Activated CD4-positive, alpha-beta T cell treated with anti-CD3 and anti-CD28 coated beads for 36 hours (primary cell): Measurements from ENCODE around the gene UCKL1. TPM values are rescaled to one million over a fixed set of nuclear protein-coding genes. Genes with fewer than 3 reads are reported as not detected.

Experiments
- ATAC-seq: fragments of 200-7000 bp; cut with Tn5 transposase; one replicate; pipeline ENCODE4 v1.10.0; 2021; ENCODE audit warnings: mild to moderate bottlenecking, moderate library complexity
- CTCF ChIA-PET: fragments of 350-600 bp; sonication (Branson Sonifier 250); formaldehyde crosslinking; loops from one replicate; lab custom pipeline; 2021; ENCODE audit warnings: antibody characterized with exemption; lab: Charles Lee
- POLR2A ChIA-PET: fragments of 350-600 bp; sonication (Branson Sonifier 250); formaldehyde crosslinking; loops from one replicate; lab custom pipeline; 2021; ENCODE audit warnings: antibody characterized with exemption, inconsistent platforms; lab: Charles Lee
- DNase-seq: peaks from one replicate; pipeline ENCODE4 v3.0.0-alpha.2; 2020
- H3K27ac Mint-ChIP-seq: one replicate; pipeline ENCODE4 v1.8.0; 2021; ENCODE audit warnings: mixed read lengths
- H3K27me3 Mint-ChIP-seq: one replicate; pipeline ENCODE4 v1.8.0; 2021; ENCODE audit warnings: mixed read lengths
- H3K36me3 Mint-ChIP-seq: one replicate; pipeline ENCODE4 v1.8.0; 2021; ENCODE audit warnings: low read depth, mixed read lengths
- H3K4me1 Mint-ChIP-seq: one replicate; pipeline ENCODE4 v1.8.0; 2021; ENCODE audit warnings: mixed read lengths
- H3K4me3 Mint-ChIP-seq: one replicate; pipeline ENCODE4 v1.8.0; 2021; ENCODE audit warnings: mild to moderate bottlenecking, moderate library complexity, mixed read lengths
- H3K9me3 Mint-ChIP-seq: one replicate; pipeline ENCODE4 v1.8.0; 2021; ENCODE audit warnings: low read depth, mixed read lengths
- intact Hi-C, 2 experiments: fragments of 100-400 bp; cut with DNase I in 1 of 2; cut with micrococcal nuclease in 1 of 2; formaldehyde crosslinking; loops; one replicate each; pipeline versions ENCODE4 v1.14.2 to v1.15.1; 2022 to 2024; cut with DNase I, micrococcal nuclease
- total RNA-seq, 2 experiments: library from RNA; stranded (reverse); gene quantifications; one replicate each; pipeline ENCODE4 v1.2.3, GENCODE V29; 2021

Gene UCKL1
- total RNA-seq, 2 experiments from 2014 or later = 28.3 to 32.2 TPM

GRCh38 chr20:63950701-63951397 is 5.4 kb downstream of the UCKL1 start:
- POLR2A ChIA-PET = no interaction called here
- CTCF ChIA-PET = no interaction called here
- intact Hi-C loops = no loop called here
- Mint-ChIP-seq H3K9me3 (peaks cover 2% of the 10 kb centered on the region), H3K27ac (no peak overlapping the region), H3K36me3 (peaks cover 6% of the 10 kb centered on the region), H3K4me3 (no peak overlapping the region), H3K27me3 (no peaks in the 10 kb centered on the region), H3K4me1 (peaks cover 51% of the 10 kb centered on the region)
- ATAC-seq = no peak
- DNase-seq = no peak

- POLR2A ChIA-PET = no interaction called here
- H3K4me3 Mint-ChIP-seq = peak overlapping the region; percentile 69
- H3K27me3 Mint-ChIP-seq = no peaks in the 10 kb centered on the region
- H3K4me1 Mint-ChIP-seq = peaks cover 30% of the 10 kb centered on the region
- CTCF ChIA-PET = interaction anchor here (0.6 kb wide), 1 partner anchor 306 kb away, joined by 3 read pairs; no protein-coding TSS in a partner anchor
- H3K36me3 Mint-ChIP-seq = peaks cover 6% of the 10 kb centered on the region
- H3K9me3 Mint-ChIP-seq = peaks cover 2% of the 10 kb centered on the region
- DNase-seq = peak; percentile 68
- intact Hi-C loops = no loop called here
- ATAC-seq = peak; percentile 57
- peak overlapping the region; percentile 84 for H3K27ac Mint-ChIP-seq
Observed at GRCh38 chr20:63947638-63948456, 8.4 kb downstream of the UCKL1 start.

GRCh38 chr20:63946986-63947637 is 9.1 kb downstream of the UCKL1 start:
- Mint-ChIP-seq H3K27me3 (no peaks in the 10 kb centered on the region), H3K36me3 (peaks cover 8% of the 10 kb centered on the region), H3K4me1 (peaks cover 33% of the 10 kb centered on the region), H3K27ac (peak overlapping the region; percentile 21), H3K4me3 (peak overlapping the region; percentile 69), H3K9me3 (peaks cover 2% of the 10 kb centered on the region)
- CTCF ChIA-PET = no interaction called here
- intact Hi-C loops = no loop called here
- POLR2A ChIA-PET = no interaction called here
- no peak for DNase-seq
- ATAC-seq = no peak

- ATAC-seq = no peak
- ChIA-PET CTCF (interaction anchor here (0.9 kb wide), 1 partner anchor 34 kb away, joined by 3 read pairs; no protein-coding TSS in a partner anchor), POLR2A (no interaction called here)
- intact Hi-C loops = no loop called here
- Mint-ChIP-seq H3K27me3 (no peaks in the 10 kb centered on the region), H3K4me3 (no peak overlapping the region), H3K36me3 (peaks cover 10% of the 10 kb centered on the region), H3K9me3 (peaks cover 2% of the 10 kb centered on the region), H3K27ac (no peak overlapping the region), H3K4me1 (peaks cover 37% of the 10 kb centered on the region)
- DNase-seq = no peak
Observed at GRCh38 chr20:63945921-63946920, 10.0 kb downstream of the UCKL1 start.

- Mint-ChIP-seq H3K36me3 (peaks cover 18% of the 10 kb centered on the region), H3K27me3 (no peaks in the 10 kb centered on the region), H3K9me3 (peaks cover 2% of the 10 kb centered on the region), H3K27ac (no peak overlapping the region), H3K4me1 (peaks cover 41% of the 10 kb centered on the region), H3K4me3 (no peak overlapping the region)
- ChIA-PET CTCF (no interaction called here), POLR2A (no interaction called here)
- ATAC-seq (no peak), DNase-seq (no peak)
- intact Hi-C loops = no loop called here
Observed at GRCh38 chr20:63945031-63945658, 11.1 kb downstream of the UCKL1 start.

- H3K27me3 Mint-ChIP-seq = no peaks in the 10 kb centered on the region
- H3K27ac Mint-ChIP-seq = no peak overlapping the region
- H3K36me3 Mint-ChIP-seq = peaks cover 20% of the 10 kb centered on the region
- intact Hi-C loops = no loop called here
- ChIA-PET CTCF (interaction anchor here (0.6 kb wide), 1 partner anchor 34 kb away, joined by 4 read pairs; no protein-coding TSS in a partner anchor), POLR2A (no interaction called here)
- H3K4me3 Mint-ChIP-seq = no peak overlapping the region
- no peak for ATAC-seq
- H3K9me3 Mint-ChIP-seq = peaks cover 2% of the 10 kb centered on the region
- peaks cover 36% of the 10 kb centered on the region for H3K4me1 Mint-ChIP-seq
- DNase-seq = no peak
Observed at GRCh38 chr20:63944078-63944941, 11.9 kb downstream of the UCKL1 start.

- no peak for DNase-seq
- ChIA-PET CTCF (interaction anchor here (0.6 to 1.5 kb wide), 2 partner anchors 34 to 36 kb away, joined by 4 to 5 read pairs; partner anchors contain the start of gene SAMD10), POLR2A (no interaction called here)
- Mint-ChIP-seq H3K27me3 (no peaks in the 10 kb centered on the region), H3K4me3 (no peak overlapping the region), H3K27ac (no peak overlapping the region), H3K4me1 (peaks cover 30% of the 10 kb centered on the region), H3K9me3 (peaks cover 2% of the 10 kb centered on the region), H3K36me3 (peaks cover 20% of the 10 kb centered on the region)
- intact Hi-C loops = no loop called here
- ATAC-seq = no peak
Observed at GRCh38 chr20:63943808-63944077, 12.5 kb downstream of the UCKL1 start.

GRCh38 chr20:63942969-63943807 is 13.0 kb downstream of the UCKL1 start:
- Mint-ChIP-seq H3K36me3 (peaks cover 19% of the 10 kb centered on the region), H3K4me3 (no peak overlapping the region), H3K4me1 (peaks cover 24% of the 10 kb centered on the region), H3K27me3 (no peaks in the 10 kb centered on the region), H3K27ac (no peak overlapping the region), H3K9me3 (peaks cover under 1% of the 10 kb centered on the region)
- no peak for DNase-seq
- intact Hi-C loops = no loop called here
- POLR2A ChIA-PET = interaction anchor here (0.6 kb wide), 1 partner anchor 123 kb away, joined by 3 read pairs; no protein-coding TSS in a partner anchor
- CTCF ChIA-PET = interaction anchor here (1.5 kb wide), 1 partner anchor 37 kb away, joined by 5 read pairs; the partner anchor contains the start of gene SAMD10
- no peak for ATAC-seq

- intact Hi-C loops = no loop called here
- no peaks in the 10 kb centered on the region for H3K27me3 Mint-ChIP-seq
- no peaks in the 10 kb centered on the region for H3K9me3 Mint-ChIP-seq
- ATAC-seq (no peak), DNase-seq (peak; percentile 83)
- H3K4me1 Mint-ChIP-seq = peaks cover 16% of the 10 kb centered on the region
- peaks cover 22% of the 10 kb centered on the region for H3K36me3 Mint-ChIP-seq
- H3K4me3 Mint-ChIP-seq = no peak overlapping the region
- peak overlapping the region; percentile 84 for H3K27ac Mint-ChIP-seq
- ChIA-PET CTCF (interaction anchor here (1.5 kb wide), 1 partner anchor 38 kb away, joined by 5 read pairs; the partner anchor contains the start of gene SAMD10), POLR2A (interaction anchor here (0.6 kb wide), 1 partner anchor 124 kb away, joined by 3 read pairs; no protein-coding TSS in a partner anchor)
Observed at GRCh38 chr20:63942250-63942951, 13.8 kb downstream of the UCKL1 start.
